Neural cell (in vitro differentiated cells): ENCODE measurements around the gene KRT6C. TPM values are rescaled to one million over a fixed set of nuclear protein-coding genes. Genes with fewer than 3 reads are reported as not detected.
"Not testable (repeated sequence)": the region's sequence is repeated elsewhere in the genome, so short reads cannot be mapped to it uniquely, and the experiment has no call there.

Experiments
- H2AFZ ChIP-seq: fragments of 200-600, 300-800 bp; sonication (generic), shearing (Covaris generic); 2 replicates; pipeline ENCODE4 v1.6.0; 2014; ENCODE audit warnings: low read depth, mild to moderate bottlenecking, antibody characterized with exemption, low read length, moderate library complexity
- H3F3A ChIP-seq: fragments of 200-600 bp; shearing (Covaris generic); 2 replicates; pipeline ENCODE4 v1.6.1; 2016; ENCODE audit warnings: mild to moderate bottlenecking, moderate library complexity, mixed read lengths, antibody characterized with exemption, low read length; ENCODE audit not compliant: insufficient read depth, poor library complexity, severe bottlenecking
- H3K27ac ChIP-seq: fragments of 200-600, 300-800 bp; sonication (generic), shearing (Covaris generic); 2 replicates; pipeline ENCODE4 v1.5.1; 2014; ENCODE audit warnings: mild to moderate bottlenecking, low read length, moderate library complexity
- H3K27me3 ChIP-seq: fragments of 300-800, 200-600 bp; sonication (generic), shearing (Covaris generic); 2 replicates; pipeline ENCODE4 v1.6.0; 2014; ENCODE audit warnings: mild to moderate bottlenecking, low read depth, low read length, moderate library complexity; ENCODE audit not compliant: insufficient read depth
- H3K36me3 ChIP-seq: fragments of 300-800, 200-600 bp; sonication (generic), shearing (Covaris generic); 2 replicates; pipeline ENCODE4 v1.5.1; 2014; ENCODE audit warnings: mild to moderate bottlenecking, antibody characterized with exemption, low read length, moderate library complexity; ENCODE audit not compliant: insufficient read depth
- H3K4me2 ChIP-seq: fragments of 300-800, 200-600 bp; sonication (generic), shearing (Covaris generic); 2 replicates; pipeline ENCODE4 v1.6.0; 2014; ENCODE audit warnings: mild to moderate bottlenecking, low read length
- H3K4me3 ChIP-seq: fragments of 300-800, 200-600 bp; sonication (generic), shearing (Covaris generic); 2 replicates; pipeline ENCODE4 v1.5.1; 2014; ENCODE audit warnings: mild to moderate bottlenecking, low read length, moderate library complexity
- H3K79me2 ChIP-seq: fragments of 200-600 bp; shearing (Covaris generic); replicated peaks from 2 replicates; pipeline ENCODE4 v1.6.0; 2014; ENCODE audit warnings: mild to moderate bottlenecking, low read length, moderate library complexity; ENCODE audit not compliant: insufficient read depth
- H3K9ac ChIP-seq: fragments of 300-800, 200-600 bp; sonication (generic), shearing (Covaris generic); 2 replicates; pipeline ENCODE4 v1.6.1; 2016; ENCODE audit warnings: mild to moderate bottlenecking, low read length, mixed read lengths
- H3K9me2 ChIP-seq: fragments of 200-600 bp; shearing (Covaris generic); 2 replicates; pipeline ENCODE4 v1.6.1; 2016; ENCODE audit warnings: mild to moderate bottlenecking, low read length, mixed read lengths; ENCODE audit not compliant: insufficient read depth
- H3K9me3 ChIP-seq: fragments of 200-600, 300-800 bp; sonication (generic), shearing (Covaris generic); 2 replicates; pipeline ENCODE4 v1.6.1; 2016; ENCODE audit warnings: mild to moderate bottlenecking, mixed run types, low read length, moderate library complexity, mixed read lengths
- H4K20me1 ChIP-seq: fragments of 200-600 bp; shearing (Covaris generic); 2 replicates; pipeline ENCODE4 v1.6.1; 2016; ENCODE audit warnings: mild to moderate bottlenecking, mixed run types; ENCODE audit not compliant: insufficient read depth
- CTCF ChIP-seq: fragments of 450-650 bp; IDR thresholded peaks from 2 replicates; pipeline ENCODE4 v1.5.1; 2014; ENCODE audit warnings: antibody characterized with exemption, mild to moderate bottlenecking, moderate library complexity; ENCODE audit not compliant: poor library complexity, severe bottlenecking
- EP300 ChIP-seq: fragments of 450-650 bp; conservative IDR thresholded peaks from 2 replicates; pipeline ENCODE4 v1.6.1; 2014; ENCODE audit warnings: antibody characterized with exemption, mild to moderate bottlenecking, moderate library complexity; ENCODE audit not compliant: poor library complexity, severe bottlenecking
- EZH2 ChIP-seq: fragments of 200-600, 300-800 bp; shearing (Covaris generic), sonication (generic); IDR thresholded peaks from 2 replicates; pipeline ENCODE4 v1.6.1; 2014; ENCODE audit warnings: antibody characterized with exemption, low read length, borderline replicate concordance, mild to moderate bottlenecking; ENCODE audit not compliant: insufficient read depth, poor library complexity, severe bottlenecking
- MXI1 ChIP-seq: fragments of 450-650 bp; conservative IDR thresholded peaks from 2 replicates; pipeline ENCODE4 v1.6.1; 2014; ENCODE audit warnings: antibody characterized with exemption, mild to moderate bottlenecking; ENCODE audit not compliant: poor library complexity, severe bottlenecking
- POLR2AphosphoS5 ChIP-seq: IDR thresholded peaks from 2 replicates; pipeline ENCODE4 v1.6.1; 2012
- RAD21 ChIP-seq: fragments of 450-650 bp; conservative IDR thresholded peaks from 2 replicates; pipeline ENCODE4 v1.6.1; 2014; ENCODE audit warnings: antibody characterized with exemption, mild to moderate bottlenecking, moderate library complexity
- REST ChIP-seq: IDR thresholded peaks from 2 replicates; pipeline ENCODE4 v1.6.1; 2012; ENCODE audit warnings: borderline replicate concordance
- SMC3 ChIP-seq: fragments of 450-650 bp; conservative IDR thresholded peaks from 2 replicates; pipeline ENCODE4 v1.6.1; 2014; ENCODE audit warnings: antibody characterized with exemption, mild to moderate bottlenecking, moderate library complexity; ENCODE audit not compliant: poor library complexity
- TAF1 ChIP-seq: IDR thresholded peaks from 2 replicates; pipeline ENCODE4 v1.6.1; 2012; ENCODE audit warnings: low read depth
- polyA plus RNA-seq: library from polyadenylated mRNA; depleted of rRNA; stranded (reverse); fragments of >200 nt; gene quantifications from 2 replicates; pipeline ENCODE4 v1.2.3, GENCODE V29; 2014

The KRT6C gene
- polyA plus RNA-seq, 1 donor from 2014 or later = not detected

GRCh38 chr12:52448228-52448627, 25.4 kb downstream of the KRT6C start:
- H3K9me3 ChIP-seq = no peaks in the 10 kb centered on the region
- TF ChIP-seq MXI1 (no peak), RAD21 (no peak), EP300 (no peak), REST (no peak), POLR2AphosphoS5 (no peak), TAF1 (no peak), CTCF (no peak), EZH2 (no peak), SMC3 (no peak)
- H3K4me2 ChIP-seq = no peak overlapping the region
- no peak overlapping the region for H3K9ac ChIP-seq
- no peaks in the 10 kb centered on the region for H3K79me2 ChIP-seq
- no peaks in the 10 kb centered on the region for H4K20me1 ChIP-seq
- no peaks in the 10 kb centered on the region for H3K27me3 ChIP-seq
- no peak overlapping the region for H2AFZ ChIP-seq
- no peak overlapping the region for H3K4me3 ChIP-seq
- no peak overlapping the region for H3K27ac ChIP-seq
- H3K36me3 ChIP-seq = no peaks in the 10 kb centered on the region
- no peaks in the 10 kb centered on the region for H3K9me2 ChIP-seq
- H3F3A ChIP-seq = no peaks in the 10 kb centered on the region

- not testable (repeated sequence) for H3K27ac ChIP-seq, H3K27me3 ChIP-seq, H3F3A ChIP-seq, H3K9ac ChIP-seq, H3K79me2 ChIP-seq, H4K20me1 ChIP-seq, H3K9me3 ChIP-seq, H2AFZ ChIP-seq, H3K36me3 ChIP-seq, H3K4me2 ChIP-seq, H3K4me3 ChIP-seq, H3K9me2 ChIP-seq
Observed at GRCh38 chr12:52447196-52447595, 26.4 kb downstream of the KRT6C start.

- Histone ChIP-seq H2AFZ (no peak overlapping the region), H3K4me3 (no peak overlapping the region), H3K9me2 (no peaks in the 10 kb centered on the region), H3K27me3 (no peaks in the 10 kb centered on the region), H3K79me2 (no peaks in the 10 kb centered on the region), H3K27ac (no peak overlapping the region), H3K36me3 (no peaks in the 10 kb centered on the region), H3K4me2 (no peak overlapping the region), H3F3A (no peaks in the 10 kb centered on the region), H3K9ac (no peak overlapping the region), H3K9me3 (no peaks in the 10 kb centered on the region), H4K20me1 (no peaks in the 10 kb centered on the region)
- TF ChIP-seq REST (no peak), MXI1 (no peak), SMC3 (no peak), CTCF (no peak), RAD21 (no peak), EZH2 (no peak), TAF1 (no peak)
Observed at GRCh38 chr12:52446367-52447045, 27.1 kb downstream of the KRT6C start.
